A549 (cell line): ENCODE measurements around the gene CADM1. TPM values are rescaled to one million over a fixed set of nuclear protein-coding genes. Genes with fewer than 3 reads are reported as not detected.

Experiments
- ATAC-seq, 2 experiments: fragments of 200-7000 bp in 1 of 2; fragments of >200 bp in 1 of 2; cut with Nextera tagmentation in 1 of 2; cut with Tn5 transposase in 1 of 2; 3 replicates each; pipeline versions ENCODE4 v1.8.0 to v1.9.1; 2018 to 2020; ENCODE audit warnings: mild to moderate bottlenecking in 1 of 2, moderate library complexity in 1 of 2
- CTCF ChIA-PET: fragments of 300-600 bp; sonication (Branson Sonifier 250); formaldehyde crosslinking; extraction: SDS; loops from one replicate; lab custom pipeline; 2021; ENCODE audit warnings: antibody characterized with exemption, inconsistent platforms; lab: Yijun Ruan, JAX
- POLR2A ChIA-PET: fragments of 350-600 bp; formaldehyde crosslinking; extraction: SDS; loops from one replicate; lab custom pipeline; 2021; ENCODE audit warnings: antibody characterized with exemption, inconsistent platforms; lab: Yijun Ruan, JAX
- DNase-seq, 2 experiments: peaks; one replicate each; pipeline versions ENCODE4 v3.0.0 to v3.0.0-alpha.2; 2011 to 2016; ENCODE audit warnings: low read depth in 1 of 2, low spot score in 1 of 2
- FAIRE-seq: peaks from 2 replicates; lab custom pipeline; 2011; peaks lifted over from hg19 to GRCh38; lab: Jason Lieb, UNC
- H3K27ac ChIP-seq, 2 experiments: fragments of >200 bp; sonication (Bioruptor Twin); formaldehyde crosslinking; 3 replicates each; pipeline ENCODE4 v1.5.1; 2016 to 2017
- H3K4me1 ChIP-seq: fragments of >200 bp; sonication (Bioruptor Twin); formaldehyde crosslinking; 3 replicates; pipeline ENCODE4 v1.6.1; 2016
- H3K4me2 ChIP-seq: fragments of >200 bp; sonication (Bioruptor Twin); formaldehyde crosslinking; 3 replicates; pipeline ENCODE4 v1.6.1; 2016
- H3K4me3 ChIP-seq: fragments of >200 bp; sonication (Bioruptor Twin); formaldehyde crosslinking; 3 replicates; pipeline ENCODE4 v1.5.1; 2016
- H3K9me3 ChIP-seq: fragments of >200 bp; sonication (Bioruptor Twin); formaldehyde crosslinking; 3 replicates; pipeline ENCODE4 v1.6.1; 2016
- BHLHE40 ChIP-seq: IDR thresholded peaks from 2 replicates; pipeline ENCODE4 v1.6.1; 2012; ENCODE audit warnings: low read depth, low read length, inconsistent platforms
- CEBPB ChIP-seq, 2 experiments: fragments of >200 bp in 1 of 2; sonication (Bioruptor Twin) in 1 of 2; formaldehyde crosslinking in 1 of 2; IDR thresholded peaks; 2 replicates each; pipeline ENCODE4 v1.6.1; 2012 to 2016
- CHD4 ChIP-seq: fragments of 200-600 bp; sonication (generic); IDR thresholded peaks from 2 replicates; pipeline ENCODE4 v1.6.1; 2016; ENCODE audit warnings: antibody characterized with exemption, mild to moderate bottlenecking, borderline replicate concordance
- CTCF ChIP-seq: fragments of >200 bp; sonication (Bioruptor Twin); formaldehyde crosslinking; IDR thresholded peaks from 3 replicates; pipeline ENCODE4 v1.5.1; 2016
- EHF ChIP-seq: fragments of 250-450 bp; sonication (Bioruptor Pico); IDR thresholded peaks from 2 replicates; pipeline ENCODE4 v1.5.0; 2020; ENCODE audit warnings: mild to moderate bottlenecking
- ELK1 ChIP-seq: fragments of 150-350 bp; IDR thresholded peaks from 2 replicates; pipeline ENCODE4 v1.6.1; 2014; ENCODE audit warnings: low read depth, mild to moderate bottlenecking, low read length
- FOXS1 ChIP-seq: fragments of 250-450 bp; sonication (Bioruptor Pico); IDR thresholded peaks from 2 replicates; pipeline ENCODE4 v1.5.0; 2020; ENCODE audit warnings: mild to moderate bottlenecking, moderate library complexity
- GATA3 ChIP-seq: IDR thresholded peaks from 2 replicates; pipeline ENCODE4 v1.6.1; 2012; ENCODE audit warnings: borderline replicate concordance
- HES2 ChIP-seq: fragments of >200 bp; sonication (Bioruptor Twin); formaldehyde crosslinking; IDR thresholded peaks from 2 replicates; pipeline ENCODE4 v1.6.1; 2016
- HOXB5 ChIP-seq: fragments of 250-450 bp; sonication (Bioruptor Pico); IDR thresholded peaks from 2 replicates; pipeline ENCODE4 v1.5.0; 2020; ENCODE audit warnings: mild to moderate bottlenecking, moderate library complexity
- JUN ChIP-seq, 2 experiments: fragments of >200 bp; sonication (Bioruptor Twin); formaldehyde crosslinking; IDR thresholded peaks; 2 replicates in 1 of 2; 3 replicates in 1 of 2; pipeline ENCODE4 v1.6.1; 2016 to 2017
- MAFK ChIP-seq: fragments of 450-650 bp; IDR thresholded peaks from 2 replicates; pipeline ENCODE4 v1.6.1; 2014; ENCODE audit not compliant: partially characterized antibody
- MYC ChIP-seq: IDR thresholded peaks from 2 replicates; pipeline ENCODE4 v1.6.1; 2012; ENCODE audit warnings: mild to moderate bottlenecking, inconsistent platforms, low read length, improper control_type of control experiment, borderline replicate concordance
- NR3C1 ChIP-seq: fragments of >200 bp; sonication (Bioruptor Twin); formaldehyde crosslinking; IDR thresholded peaks from 3 replicates; pipeline ENCODE4 v1.6.1; 2017
- PBX3 ChIP-seq: IDR thresholded peaks from 2 replicates; pipeline ENCODE4 v1.6.1; 2012
- PHF8 ChIP-seq: fragments of 200-600 bp; sonication (generic); IDR thresholded peaks from 2 replicates; pipeline ENCODE4 v1.6.1; 2016; ENCODE audit warnings: low read depth, mild to moderate bottlenecking, antibody characterized with exemption, moderate library complexity, borderline replicate concordance
- RAD21 ChIP-seq, 2 experiments: fragments of >200 bp in 1 of 2; sonication (Bioruptor Twin) in 1 of 2; formaldehyde crosslinking in 1 of 2; IDR thresholded peaks in 1 of 2; conservative IDR thresholded peaks in 1 of 2; 2 replicates in 1 of 2; 3 replicates in 1 of 2; pipeline ENCODE4 v1.6.1; 2012 to 2018; ENCODE audit warnings: inconsistent platforms in 1 of 2
- RNF2 ChIP-seq: fragments of 200-600 bp; sonication (generic); IDR thresholded peaks from 2 replicates; pipeline ENCODE4 v1.6.1; 2016; ENCODE audit warnings: low read depth, mild to moderate bottlenecking, antibody characterized with exemption, moderate library complexity, borderline replicate concordance
- SREBF2 ChIP-seq: fragments of 450-650 bp; IDR thresholded peaks from 2 replicates; pipeline ENCODE4 v1.6.1; 2014; ENCODE audit warnings: mild to moderate bottlenecking, moderate library complexity
- TFCP2L1 ChIP-seq: fragments of 250-450 bp; sonication (Bioruptor Pico); IDR thresholded peaks from 2 replicates; pipeline ENCODE4 v1.5.0; 2021; ENCODE audit warnings: mild to moderate bottlenecking
- ZNF302 ChIP-seq: fragments of 250-450 bp; sonication (Bioruptor Pico); IDR thresholded peaks from 2 replicates; pipeline ENCODE4 v1.9.0; 2021; ENCODE audit warnings: inconsistent platforms, mild to moderate bottlenecking, moderate library complexity
- WGBS: methylation state at CpG from one replicate; pipeline ENCODE4 v1.1.6; 2017; ENCODE audit errors: missing lambda C conversion rate; 5-methylcytosine and 5-hydroxymethylcytosine counted together
- polyA plus RNA-seq, 4 experiments: library from polyadenylated mRNA; depleted of rRNA in 3 of 4; stranded (reverse); fragments of >200 nt; fragmentation: RNase III in 1 of 4; extraction: RNeasy Plus Mini Kit Qiagen cat#74134 plus additional on column Dnase treatment in 1 of 4; gene quantifications; 2 replicates in 3 of 4; 3 replicates in 1 of 4; pipeline ENCODE4 v1.2.3, GENCODE V29; 2011 to 2017

The CADM1 gene
- polyA plus RNA-seq, 2 of the 4 experiments (the other 2 are of a cell fraction), result 33.4 to 36.7 TPM

GRCh38 chr11:115135936-115136335 is 368.3 kb downstream of the CADM1 start:
- no peaks in the 10 kb centered on the region for H3K4me1 ChIP-seq
- TF ChIP-seq TFCP2L1 (CRISPR knock-in tag) (no peak), FOXS1 (CRISPR knock-in tag) (no peak), NR3C1 (no peak), RNF2 (no peak), CEBPB (IDR thresholded peaks at IDR 0.05) (no peak), ZNF302 (CRISPR knock-in tag) (no peak), MAFK (no peak), EHF (CRISPR knock-in tag) (no peak), CTCF (no peak), BHLHE40 (no peak)
- TF ChIP-seq, all 56 proteins: peak for 0
- ChIA-PET CTCF (no interaction called here), POLR2A (no interaction called here)
- DNase-seq (no peak), FAIRE-seq (no peak), ATAC-seq (no peak)
- no peak overlapping the region for H3K4me3 ChIP-seq
- WGBS, result 63% methylated on average over 3 of the region's 3 CpGs
- H3K9me3 ChIP-seq, result no peaks in the 10 kb centered on the region
- H3K4me2 ChIP-seq, result no peak overlapping the region
- H3K27ac ChIP-seq, result no peak overlapping the region

GRCh38 chr11:115134926-115135325 is 369.3 kb downstream of the CADM1 start:
- ATAC-seq (no peak), DNase-seq (no peak), FAIRE-seq (no peak)
- Histone ChIP-seq H3K4me1 (no peaks in the 10 kb centered on the region), H3K4me2 (no peak overlapping the region), H3K9me3 (no peaks in the 10 kb centered on the region), H3K4me3 (no peak overlapping the region), H3K27ac (no peak overlapping the region)
- POLR2A ChIA-PET, result no interaction called here
- 57% methylated on average over 11 of the region's 11 CpGs for WGBS
- CTCF ChIA-PET, result no interaction called here
- TF ChIP-seq SREBF2, result no peak
- no peak for TF ChIP-seq ELK1
- TF ChIP-seq TFCP2L1 (CRISPR knock-in tag), result no peak
- TF ChIP-seq MYC, result no peak
- TF ChIP-seq GATA3, result no peak
- no peak for TF ChIP-seq JUN (IDR thresholded peaks at IDR 0.05)
- TF ChIP-seq FOXS1 (CRISPR knock-in tag), result no peak
- no peak for TF ChIP-seq RAD21 (conservative IDR thresholded peaks at IDR 0.05 in 1 of 2, IDR thresholded peaks at IDR 0.05 in 1 of 2)
- TF ChIP-seq CHD4, result no peak
- TF ChIP-seq HES2, result no peak
- TF ChIP-seq PHF8, result no peak
- TF ChIP-seq HOXB5 (CRISPR knock-in tag), result no peak
- TF ChIP-seq MAFK, result no peak
- no peak for TF ChIP-seq CEBPB (IDR thresholded peaks at IDR 0.05)
- TF ChIP-seq PBX3, result no peak
